ENCODE results near the gene SPN.
A peak's percentile ranks its signal among the peaks of the same experiment; 100 is the strongest.
"Not testable (repeated sequence)": the region's sequence is repeated elsewhere in the genome, so short reads cannot be mapped to it uniquely, and the experiment has no call there.

SPN gene, protein sequence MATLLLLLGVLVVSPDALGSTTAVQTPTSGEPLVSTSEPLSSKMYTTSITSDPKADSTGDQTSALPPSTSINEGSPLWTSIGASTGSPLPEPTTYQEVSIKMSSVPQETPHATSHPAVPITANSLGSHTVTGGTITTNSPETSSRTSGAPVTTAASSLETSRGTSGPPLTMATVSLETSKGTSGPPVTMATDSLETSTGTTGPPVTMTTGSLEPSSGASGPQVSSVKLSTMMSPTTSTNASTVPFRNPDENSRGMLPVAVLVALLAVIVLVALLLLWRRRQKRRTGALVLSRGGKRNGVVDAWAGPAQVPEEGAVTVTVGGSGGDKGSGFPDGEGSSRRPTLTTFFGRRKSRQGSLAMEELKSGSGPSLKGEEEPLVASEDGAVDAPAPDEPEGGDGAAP

DNA sequence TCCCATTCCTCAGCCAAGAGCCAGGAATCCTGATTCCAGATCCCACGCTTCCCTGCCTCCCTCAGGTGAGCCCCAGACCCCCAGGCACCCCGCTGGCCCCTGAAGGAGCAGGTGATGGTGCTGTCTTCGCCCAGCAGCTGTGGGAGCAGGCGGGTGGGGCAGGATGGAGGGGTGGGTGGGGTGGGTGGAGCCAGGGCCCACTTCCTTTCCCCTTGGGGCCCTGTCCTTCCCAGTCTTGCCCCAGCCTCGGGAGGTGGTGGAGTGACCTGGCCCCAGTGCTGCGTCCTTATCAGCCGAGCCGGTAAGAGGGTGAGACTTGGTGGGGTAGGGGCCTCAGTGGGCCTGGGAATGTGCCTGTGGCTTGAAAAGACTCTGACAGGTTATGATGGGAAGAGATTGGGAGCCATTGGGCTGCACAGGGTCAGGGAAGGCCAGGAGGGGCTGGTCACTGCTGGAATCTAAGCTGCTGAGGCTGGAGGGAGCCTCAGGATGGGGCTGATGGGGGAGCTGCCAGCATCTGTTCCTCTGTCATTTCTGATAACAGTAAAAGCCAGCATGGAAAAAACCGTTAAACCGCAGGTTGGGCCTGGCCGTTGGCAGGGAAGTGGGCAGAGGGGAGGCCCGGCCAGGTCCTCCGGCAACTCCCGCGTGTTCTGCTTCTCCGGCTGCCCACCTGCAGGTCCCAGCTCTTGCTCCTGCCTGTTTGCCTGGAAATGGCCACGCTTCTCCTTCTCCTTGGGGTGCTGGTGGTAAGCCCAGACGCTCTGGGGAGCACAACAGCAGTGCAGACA is at the start of gene SPN:
SPN (plus strand) TSS at position 232 of the 791 bp plus-strand sequence; CDS start at position 714, 482 bp downstream.
- DNase-seq, result no peak

DNA sequence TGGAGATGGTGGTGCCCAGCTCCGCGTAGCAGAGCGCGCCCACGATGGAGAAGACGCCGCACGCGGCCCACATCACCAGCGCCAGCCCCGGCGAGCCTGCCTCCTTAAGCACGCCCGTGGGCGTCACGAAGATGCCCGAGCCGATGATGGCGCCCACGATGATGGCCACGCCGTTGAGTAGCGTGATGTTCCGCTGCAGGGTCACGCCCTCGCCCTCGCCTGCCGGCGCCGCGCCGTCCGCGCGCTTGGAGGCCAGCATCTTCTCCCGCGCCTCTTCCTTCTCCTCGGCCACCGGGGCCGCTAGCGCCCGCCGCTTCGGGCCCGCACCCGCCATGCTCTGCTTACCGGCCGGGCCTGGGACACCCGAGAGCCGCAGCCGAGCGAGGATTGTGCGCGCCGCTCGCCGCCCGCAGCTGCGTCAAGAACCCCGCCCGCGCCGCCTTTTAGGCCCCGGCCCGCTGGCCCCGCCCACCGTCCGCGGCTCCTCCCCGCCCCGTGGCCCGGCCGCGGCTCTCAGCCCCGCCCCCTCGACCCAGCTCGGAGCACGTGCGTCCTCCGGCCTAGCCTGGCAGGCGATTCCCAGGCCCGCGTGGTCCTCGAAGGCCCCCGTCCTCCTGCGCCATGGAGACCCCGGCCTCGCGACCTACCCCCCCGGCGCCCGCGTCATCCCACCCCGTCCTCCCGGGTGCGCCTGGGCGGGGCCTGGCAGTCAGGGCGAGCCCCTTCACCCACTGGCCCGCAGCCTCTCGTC is 49.6 kb upstream of the SPN start:
- DNase-seq, result peak; percentile 80

DNA sequence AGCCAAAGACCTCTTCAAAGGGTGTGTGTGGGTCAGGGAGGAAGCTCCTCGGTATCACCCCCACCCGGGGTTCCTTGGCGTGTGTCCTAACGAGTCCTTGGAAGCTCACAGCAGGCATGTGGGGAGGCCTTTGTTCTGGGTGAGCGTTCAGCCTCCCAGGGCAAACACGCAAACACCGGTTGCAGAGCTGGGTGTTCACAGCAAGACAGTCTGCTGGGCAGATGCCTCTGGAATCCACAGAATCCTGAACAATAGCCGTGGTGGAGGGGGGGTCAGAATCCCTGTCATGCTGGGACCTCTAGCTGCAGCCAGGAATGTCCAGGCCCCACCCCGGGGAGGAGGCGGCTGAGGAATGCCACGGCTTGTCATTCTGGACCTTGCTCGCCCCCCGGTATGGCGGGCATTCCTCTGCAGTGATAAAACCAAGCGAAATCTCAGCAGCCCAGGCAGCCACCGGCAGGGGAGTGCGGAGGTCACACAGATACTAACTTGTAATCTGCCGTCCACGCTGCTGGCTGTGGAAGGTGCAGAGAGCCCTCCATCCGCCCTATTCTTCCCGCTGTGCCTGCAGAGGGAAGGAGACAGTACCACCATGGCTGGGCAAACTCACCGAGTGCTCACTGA is 48.2 kb upstream of the SPN start:
- peak; percentile 78 for DNase-seq

DNA sequence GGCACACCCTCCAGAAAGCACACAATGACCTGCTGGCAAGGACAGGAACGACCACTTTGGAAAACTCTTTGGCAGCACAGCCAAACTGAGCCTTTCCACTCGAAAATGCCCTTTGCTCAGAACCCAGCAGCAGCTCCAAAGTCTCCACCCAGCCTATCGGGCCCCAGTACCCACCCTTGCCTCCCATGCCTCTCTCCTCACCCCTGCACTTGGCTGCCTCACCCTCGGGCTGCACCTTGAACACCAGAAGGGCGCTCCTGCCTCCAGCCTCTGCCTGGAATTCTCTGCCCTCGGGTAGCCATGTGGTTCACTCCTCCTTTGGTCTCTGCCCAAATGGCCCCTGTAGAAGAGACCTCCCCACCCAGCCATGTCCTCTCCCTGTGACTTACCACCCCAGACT is 46.9 kb upstream of the SPN start:
- DNase-seq, result not testable (repeated sequence)

DNA sequence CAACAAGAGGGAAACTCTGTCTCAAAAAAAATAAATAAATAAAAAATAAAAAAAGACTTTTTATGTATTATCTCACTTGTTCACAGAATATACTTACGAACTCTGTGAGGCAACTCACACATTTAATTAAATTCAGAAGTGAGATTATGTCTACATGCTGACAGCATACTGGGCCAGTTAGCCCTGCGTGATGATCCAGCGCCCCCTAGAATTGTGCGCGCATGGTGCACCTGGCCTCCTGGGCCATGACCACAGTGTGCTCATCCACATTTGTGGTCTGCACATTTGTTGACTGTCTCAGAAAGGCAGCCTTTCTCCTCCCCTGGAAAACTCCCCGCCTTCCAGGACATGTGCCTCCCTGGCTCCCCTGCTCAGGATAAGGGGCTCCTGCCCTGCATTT is 42.5 kb upstream of the SPN start:
- peak; percentile 22 for DNase-seq

DNA sequence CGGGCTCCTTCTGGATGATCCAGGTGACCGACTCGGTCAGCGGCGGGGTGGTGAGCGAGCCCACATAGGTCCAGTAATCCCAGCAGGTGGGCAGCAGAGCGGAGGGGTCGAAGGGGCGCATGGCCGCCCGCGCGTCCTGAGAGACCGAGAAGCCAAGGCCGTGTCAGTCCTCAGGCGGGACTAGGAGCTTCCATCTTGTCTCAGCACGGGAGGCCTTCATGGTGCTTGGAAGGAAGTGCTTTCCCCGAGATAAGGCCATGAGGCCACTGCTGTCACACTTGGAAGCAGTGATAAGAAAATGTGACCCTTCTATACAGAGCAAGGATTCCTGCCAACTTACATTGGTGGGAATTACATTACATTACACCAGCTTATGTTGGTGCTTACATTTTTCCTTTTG is 40.3 kb upstream of the SPN start:
- not testable (repeated sequence) for DNase-seq

DNA sequence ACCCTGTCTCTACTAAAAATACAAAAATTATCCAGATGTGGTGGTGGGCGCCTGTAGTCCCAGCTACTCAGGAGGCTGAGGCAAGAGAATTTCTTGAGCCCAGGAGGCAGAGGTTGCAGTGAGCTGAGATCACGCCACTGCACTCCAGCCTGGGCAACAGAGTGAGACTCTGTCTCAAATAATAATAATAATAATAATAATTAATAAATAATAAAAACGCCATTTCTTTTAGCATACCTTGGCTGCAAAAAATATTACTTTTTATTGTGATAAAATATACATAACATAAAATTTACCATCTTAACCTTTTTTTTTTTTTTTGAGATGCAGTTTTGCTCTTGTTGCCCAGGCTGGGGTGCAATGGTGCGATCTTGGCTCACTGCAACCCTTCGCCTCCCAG is 39.8 kb upstream of the SPN start:
- not testable (repeated sequence) for DNase-seq

DNA sequence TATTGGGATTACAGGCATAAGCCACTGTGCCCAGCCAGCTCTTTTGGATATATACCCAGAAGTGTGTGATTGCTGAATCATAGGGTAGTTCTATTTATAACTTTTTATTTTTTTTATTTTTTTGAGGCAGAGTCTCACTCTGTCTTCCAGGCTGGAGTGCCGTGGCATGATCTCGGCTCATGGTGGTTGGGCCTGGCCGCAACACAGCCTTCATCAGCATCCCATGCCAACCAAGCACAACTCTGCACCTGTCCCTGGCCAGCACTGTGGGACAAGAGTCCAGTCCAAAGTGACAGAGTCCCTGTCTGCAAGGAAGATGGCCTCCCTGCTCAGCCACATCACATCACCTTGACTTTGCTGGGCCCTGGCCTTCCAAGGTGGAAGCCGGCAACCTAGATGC is 37.9 kb upstream of the SPN start:
- not testable (repeated sequence) for DNase-seq

DNA sequence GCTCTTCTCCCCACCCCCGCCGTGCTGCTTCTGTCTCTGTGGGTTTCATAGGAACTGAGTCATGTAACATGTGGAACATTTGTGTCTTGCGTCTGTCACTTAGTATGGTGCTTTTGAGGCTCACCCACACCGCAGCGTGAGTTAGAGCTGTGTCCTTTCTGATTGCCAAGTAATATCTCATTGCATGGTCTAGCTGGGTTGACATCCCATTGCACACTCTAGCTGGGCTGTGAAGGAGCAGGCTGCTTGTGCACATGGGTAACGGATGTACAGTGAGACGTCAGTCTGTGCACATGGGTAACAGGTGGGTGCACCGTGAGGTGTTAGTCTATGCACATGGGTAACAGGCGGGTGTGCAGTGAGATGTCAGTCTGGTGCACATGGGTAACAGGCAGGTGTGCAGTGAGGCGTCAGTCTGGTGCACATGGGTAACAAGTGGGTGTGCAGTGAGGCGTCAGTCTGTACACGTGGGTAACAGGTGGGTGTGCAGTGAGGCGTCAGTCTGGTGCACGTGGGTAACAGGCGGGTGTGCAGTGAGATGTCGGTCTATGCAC is 36.2 kb upstream of the SPN start:
- DNase-seq, result not testable (repeated sequence)

DNA sequence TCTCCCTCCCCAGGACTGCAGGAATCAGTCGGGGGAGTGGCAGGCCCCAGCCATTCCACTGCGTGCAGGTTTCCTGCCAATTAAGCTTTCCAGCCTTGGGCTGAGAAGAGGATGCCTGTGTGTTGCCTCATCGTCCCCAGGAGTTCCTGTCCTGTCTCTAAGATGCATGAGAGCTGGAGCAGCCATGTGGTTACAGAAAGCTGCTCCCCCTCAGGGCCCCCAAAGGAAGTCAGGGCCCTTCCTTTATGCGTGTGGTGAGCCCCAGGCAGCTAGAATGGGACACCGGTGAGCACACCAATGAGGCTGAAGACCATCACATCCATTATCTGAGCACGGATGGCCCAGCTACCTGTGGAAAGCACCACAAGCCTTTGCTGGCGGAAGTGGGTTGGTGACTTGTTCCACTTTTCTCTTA is 35.4 kb upstream of the SPN start:
- peak; percentile 62 for DNase-seq

DNA sequence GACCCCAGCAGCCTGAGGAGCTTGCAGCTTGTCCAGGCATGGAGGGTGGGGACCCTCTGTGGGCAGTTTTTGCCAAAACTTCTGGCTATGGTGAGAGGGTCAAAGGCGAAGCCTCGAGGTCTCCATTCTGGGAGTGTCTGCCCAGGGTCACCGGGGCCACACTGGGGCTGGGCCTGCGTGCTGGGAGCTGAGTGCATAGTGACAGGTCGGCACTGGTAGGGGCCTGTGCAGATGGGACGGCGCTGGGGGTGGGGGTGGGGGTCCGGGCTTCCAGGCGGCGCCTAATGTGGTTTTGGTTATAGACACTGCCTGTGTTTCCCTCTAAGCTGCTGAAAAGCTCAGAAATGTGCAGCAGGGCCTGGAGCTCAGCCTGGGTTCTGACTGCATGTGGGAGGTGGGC is 34.3 kb upstream of the SPN start:
- not testable (repeated sequence) for DNase-seq

DNA sequence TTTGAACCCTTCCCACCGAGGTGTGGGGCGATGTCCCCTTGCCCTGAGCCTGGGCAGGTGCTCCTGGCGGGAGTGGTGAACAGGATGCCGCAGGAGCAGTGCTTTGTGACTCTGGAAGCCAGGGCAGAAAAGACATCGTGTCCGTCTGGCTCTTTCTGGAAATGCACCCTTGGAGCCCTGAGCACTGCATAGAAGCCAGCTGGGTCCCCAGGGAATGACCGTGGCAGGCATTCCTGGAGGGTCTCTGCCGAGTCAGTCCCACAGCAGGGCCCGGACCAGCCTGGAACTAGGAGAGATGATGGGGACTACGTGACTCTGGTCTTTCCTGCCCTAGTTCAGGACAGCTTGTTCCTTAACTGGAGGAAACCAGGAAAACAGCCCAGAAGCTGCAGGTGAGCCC is 33.7 kb upstream of the SPN start:
- not testable (repeated sequence) for DNase-seq

DNA sequence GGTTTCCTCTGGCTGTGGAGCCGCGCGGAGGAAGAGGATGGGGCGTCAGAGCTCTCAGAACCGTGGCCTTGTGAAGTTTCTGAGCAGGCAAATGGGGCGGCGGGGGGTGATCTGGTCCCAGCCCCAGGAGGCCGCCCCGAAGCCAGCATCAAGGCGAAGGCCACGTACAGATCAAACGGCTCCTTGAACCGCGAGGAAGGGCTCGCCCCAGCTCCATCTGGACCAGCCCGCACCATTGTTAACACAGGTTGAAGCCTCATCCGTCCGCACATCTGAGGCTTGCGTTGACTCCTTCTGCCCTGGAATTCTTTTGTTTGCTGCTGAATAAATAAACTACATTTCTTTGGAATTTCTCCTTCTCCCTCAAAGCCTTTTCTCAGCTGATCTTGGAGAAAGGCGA is 31.4 kb upstream of the SPN start:
- not testable (repeated sequence) for DNase-seq

DNA sequence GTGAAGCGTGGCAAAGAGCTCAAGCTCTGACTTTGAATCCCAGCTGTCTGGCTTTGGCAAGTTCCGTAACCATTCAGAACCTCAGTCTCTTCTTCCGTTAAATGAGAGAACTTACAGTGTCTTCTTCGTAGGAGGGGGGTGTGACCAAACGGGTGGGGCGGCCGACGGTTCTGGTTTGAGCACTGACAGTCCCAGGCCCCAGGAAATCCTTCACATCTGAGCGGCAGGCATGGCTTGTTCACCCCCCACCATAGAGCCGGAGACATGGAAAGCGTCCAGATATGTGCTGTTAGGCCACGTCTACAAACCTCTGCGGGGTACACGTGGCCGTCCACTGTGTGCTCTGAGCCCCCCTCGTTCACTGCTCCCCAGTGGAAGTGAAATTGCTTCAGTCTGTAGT is 27.1 kb upstream of the SPN start:
- DNase-seq, result not testable (repeated sequence)

DNA sequence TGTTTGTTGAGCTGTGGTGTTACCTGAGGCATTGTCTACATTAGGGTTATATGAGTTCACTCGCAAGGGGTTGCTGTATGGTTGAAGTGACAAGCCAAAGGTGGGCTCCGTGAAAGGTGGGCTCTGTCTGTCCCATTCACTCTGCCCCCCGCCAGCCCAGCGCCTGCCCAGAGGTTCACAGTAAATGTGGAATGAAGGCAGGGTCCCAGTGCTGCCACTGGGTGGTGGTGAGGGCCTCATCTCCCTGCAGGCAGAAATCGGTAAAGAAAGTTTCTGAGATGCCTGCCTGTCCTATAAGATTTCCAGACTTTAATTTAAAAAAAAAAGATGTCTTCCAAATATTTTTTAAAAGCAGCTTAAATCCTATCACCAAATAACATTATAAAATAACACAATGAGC is 26.7 kb upstream of the SPN start:
- DNase-seq, result not testable (repeated sequence)

DNA sequence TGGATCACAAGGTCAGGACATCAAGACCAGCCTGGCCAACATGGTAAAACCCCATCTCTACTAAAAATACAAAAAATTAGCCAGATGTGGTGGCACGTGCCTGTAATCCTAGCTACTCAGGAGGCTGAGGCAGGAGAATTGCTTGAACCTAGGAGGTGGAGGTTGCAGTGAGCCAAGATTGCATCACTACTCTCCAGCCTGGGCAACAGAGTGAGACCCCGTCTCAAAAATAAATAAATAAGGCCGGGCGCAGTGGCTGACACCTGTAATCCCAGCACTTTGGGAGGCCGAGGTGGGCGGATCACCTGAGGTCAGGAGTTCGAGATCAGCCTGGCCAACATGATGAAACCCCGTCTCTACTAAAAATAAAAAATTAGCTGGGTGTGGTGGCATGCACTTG is 24.3 kb upstream of the SPN start:
- DNase-seq, result not testable (repeated sequence)

DNA sequence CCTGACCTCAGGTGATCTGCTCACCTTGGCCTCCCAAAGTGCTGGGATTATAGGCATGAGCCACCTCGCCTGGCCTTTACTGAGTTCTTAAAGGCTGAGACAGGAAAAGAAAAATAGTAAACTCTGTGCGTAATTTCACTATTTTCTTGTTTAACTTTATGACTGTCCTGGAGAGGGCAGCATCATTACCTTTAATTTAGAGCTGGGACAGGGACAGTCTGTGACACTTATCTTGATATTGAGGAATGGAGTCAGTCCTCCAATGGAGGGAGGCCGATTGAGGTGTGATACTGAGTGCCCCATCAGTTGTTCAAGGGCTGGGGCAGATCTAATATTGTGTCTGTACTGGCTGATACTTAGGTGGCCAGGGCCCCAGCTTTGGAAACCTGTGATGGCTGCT is 21.5 kb upstream of the SPN start:
- no peak for DNase-seq

DNA sequence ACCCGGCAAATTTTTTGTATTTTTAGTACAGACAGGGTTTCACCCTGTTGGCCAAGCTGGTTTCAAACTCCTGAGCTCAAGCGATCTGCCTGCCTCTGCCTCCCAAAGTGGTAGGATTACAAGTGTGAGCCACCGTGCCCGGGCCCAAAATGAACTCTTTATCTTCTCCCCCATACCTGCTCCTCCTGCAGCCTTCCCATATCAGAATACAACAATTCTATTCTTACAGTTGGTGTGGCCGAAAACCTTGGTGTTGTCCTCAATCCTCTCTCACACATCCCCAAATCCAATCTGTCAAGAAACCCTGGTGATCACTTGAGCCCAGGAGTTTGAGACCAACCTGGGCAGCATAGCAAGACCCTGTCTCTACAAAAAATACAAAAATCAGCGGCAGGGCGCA is 19.5 kb upstream of the SPN start:
- no peak for DNase-seq

DNA sequence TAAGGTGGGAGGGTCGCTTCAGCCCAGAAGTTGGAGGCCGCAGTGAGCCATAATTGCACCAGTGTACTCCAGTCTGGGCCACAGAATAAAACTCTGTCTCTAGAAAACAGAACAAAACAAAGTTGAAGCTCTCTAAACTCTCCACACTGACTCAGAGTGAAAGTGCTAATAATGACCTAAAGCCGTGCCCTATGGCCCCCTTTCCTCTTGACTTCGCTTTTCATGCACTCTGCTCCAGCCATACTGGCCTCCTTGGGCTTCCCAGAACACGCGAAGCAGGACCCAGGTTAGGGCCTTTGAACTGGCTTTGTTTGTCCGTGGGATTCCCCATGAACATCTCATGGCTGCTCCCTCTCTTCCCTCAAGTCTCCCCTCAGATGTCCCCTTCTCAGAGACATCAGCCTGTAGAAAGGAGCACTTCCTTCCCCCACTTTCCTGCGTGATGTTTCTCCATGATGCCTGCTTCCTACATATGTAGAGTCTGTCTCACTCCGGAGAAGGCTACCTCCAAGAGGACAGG is 18.6 kb upstream of the SPN start:
- no peak for DNase-seq

DNA sequence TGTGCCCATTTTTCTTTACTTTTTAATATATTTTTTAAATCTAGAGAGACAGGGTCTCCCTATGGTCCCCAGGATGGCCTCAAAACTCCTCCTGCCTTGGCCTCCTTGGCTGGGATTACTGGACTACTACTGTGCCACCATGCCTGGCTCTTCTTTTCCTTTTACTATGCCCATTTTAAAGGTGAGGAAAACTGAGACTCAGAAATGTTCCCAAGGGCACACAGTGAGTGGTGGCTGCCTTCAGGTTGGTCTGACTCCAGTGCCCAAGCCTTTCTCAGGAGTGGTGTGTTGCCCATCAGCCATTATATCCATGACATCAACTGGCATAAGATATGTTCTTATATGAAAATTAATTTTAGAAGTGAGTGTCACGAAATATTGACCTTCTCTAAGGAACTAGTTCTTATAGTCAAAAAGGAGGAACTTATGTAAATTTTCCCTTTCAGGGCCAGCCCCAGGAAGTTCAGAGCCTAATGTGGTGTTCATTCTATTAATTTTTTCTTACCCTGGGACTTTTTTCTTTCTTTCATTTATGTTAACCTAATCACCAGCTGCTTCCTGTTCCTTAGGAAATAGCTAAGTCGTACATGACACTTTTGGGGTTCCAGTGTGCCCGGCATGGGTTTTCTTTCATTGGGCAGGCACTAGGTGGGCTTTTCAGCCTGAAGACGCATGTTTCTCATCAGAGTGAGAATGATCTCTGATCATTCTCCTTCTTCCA is 17.9 kb upstream of the SPN start:
- no peak for DNase-seq

DNA sequence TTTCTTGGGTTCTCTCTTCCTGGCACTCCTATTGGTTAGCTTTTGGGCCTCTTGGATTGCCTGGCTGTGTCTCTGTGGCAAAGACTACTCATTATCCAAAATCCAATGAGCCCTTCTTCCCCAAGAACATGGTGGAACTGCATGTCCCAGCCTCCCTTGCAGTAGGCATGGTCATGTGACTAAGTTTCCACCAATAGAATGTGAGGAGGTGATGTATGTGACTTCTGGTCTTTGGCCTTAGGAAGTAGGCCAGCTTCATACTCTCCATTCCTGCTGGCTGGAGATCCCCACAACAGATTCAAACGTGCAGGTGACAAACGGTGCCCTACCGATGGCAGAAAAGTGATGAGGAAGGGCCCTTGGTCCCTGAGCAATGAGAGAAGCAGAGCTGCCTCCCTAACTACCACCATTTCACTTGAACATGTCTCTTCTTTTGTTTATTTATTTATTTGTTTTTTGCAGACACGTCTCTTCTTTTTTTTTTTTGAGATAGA is 17.3 kb upstream of the SPN start:
- DNase-seq, result no peak

All from fibroblast of upper back skin (primary cell).